Embryonic facial prominence (tissue), 1 donor: ENCODE measurements around the gene CNTN5.
A peak's percentile ranks its signal among the peaks of the same experiment; 100 is the strongest.
"Not testable (repeated sequence)": the region's sequence is repeated elsewhere in the genome, so short reads cannot be mapped to it uniquely, and the experiment has no call there.

Source experiments
- DNase-seq: peaks from one replicate; pipeline ENCODE4 v3.0.0-alpha.2; 2016; ENCODE audit errors: extremely low spot score

The CNTN5 gene

DNA sequence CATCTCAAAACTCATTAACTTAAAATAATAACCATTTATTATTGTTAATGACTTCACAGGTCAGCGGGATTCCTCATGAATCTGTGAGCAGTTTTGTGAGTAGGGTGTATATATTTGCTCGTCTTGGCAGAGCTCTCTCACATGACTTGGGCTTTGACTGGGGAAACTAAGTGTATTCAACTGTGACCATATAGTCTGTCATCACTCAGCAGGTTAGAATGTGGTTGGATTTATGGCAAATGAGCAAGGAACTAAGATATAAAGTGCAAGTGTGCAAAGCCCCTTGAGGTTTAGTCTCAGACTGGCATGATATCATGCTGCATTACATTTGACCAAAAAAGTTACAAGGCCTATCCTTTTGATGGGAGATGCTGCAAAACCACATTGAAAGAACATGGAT lies 254.8 kb downstream of the CNTN5 start:
- no peak for DNase-seq

DNA sequence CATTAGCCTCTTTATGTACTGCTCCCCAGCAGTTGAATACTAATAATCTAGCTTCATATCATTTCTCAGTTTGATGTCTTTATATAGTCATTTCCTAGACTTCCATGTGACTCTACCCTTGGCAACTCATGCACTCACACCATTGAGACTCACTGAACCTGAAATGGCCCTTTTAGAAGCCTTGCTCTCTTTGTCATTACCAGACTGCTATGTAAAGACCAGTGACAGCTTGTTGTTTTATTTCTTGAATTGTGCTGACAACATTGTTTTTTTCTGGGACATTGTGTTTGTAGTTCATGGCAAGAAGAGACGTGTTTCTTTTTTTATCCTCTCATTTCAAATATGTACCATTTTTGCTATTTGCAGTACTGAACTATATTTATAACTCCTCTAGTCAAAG lies 256.5 kb downstream of the CNTN5 start:
- no peak for DNase-seq

DNA sequence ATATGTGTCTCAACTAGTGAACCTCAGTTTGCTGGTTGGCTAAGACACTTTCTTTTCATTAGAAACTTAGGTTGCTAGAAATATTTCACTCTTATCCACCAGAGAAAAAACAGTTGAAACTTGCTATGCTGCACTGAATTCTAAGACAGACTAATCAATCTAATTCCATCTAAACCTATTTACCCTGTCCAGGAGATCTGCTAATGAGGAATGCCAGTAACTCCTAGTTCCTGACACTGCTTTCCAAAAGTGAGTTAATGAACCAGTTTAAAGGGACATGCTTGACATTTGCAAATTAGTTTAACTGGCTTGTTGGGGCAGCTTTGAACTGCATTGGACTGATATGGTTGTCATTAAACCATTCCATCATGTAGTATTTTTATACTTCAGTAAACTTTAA lies 258.5 kb downstream of the CNTN5 start:
- no peak for DNase-seq

DNA sequence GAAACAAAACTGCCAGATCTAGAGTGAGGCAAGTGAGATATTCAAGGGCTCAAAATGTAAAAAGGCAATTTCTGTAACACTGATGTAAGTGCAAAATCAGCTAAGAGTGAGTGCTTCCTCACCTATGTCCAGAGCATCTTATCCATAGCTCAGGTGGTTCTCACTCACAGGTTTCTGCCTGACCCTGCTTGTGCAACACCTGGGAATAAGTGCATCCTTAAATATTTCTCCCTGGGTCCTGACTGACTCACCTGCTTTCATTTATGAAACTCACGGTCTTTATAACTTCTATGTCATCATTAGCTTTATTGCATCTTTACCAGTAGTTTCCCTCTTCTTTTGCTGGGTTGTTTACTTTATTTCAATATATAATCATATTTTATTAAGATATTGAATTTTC lies 260.6 kb downstream of the CNTN5 start:
- no peak for DNase-seq

DNA sequence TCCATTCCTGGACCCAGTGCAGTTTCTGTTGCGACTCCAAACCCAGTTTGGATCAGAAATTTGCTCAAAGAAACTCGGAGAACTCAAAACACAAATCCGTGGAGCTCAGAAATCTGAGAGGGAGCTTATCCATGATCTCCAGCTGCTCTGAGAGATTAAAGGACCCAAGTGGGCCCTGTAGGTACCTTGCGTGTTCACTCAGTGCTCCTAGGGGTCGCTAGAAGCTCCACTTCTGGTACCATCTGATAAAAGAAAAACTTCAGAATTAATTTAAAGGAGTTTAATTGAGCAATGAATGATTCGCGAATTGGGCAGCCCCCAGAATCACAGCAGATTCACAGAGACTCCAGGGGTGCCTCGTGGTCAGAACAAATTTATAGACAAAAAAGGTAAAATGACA lies 277.2 kb downstream of the CNTN5 start:
- DNase-seq = not testable (repeated sequence)

DNA sequence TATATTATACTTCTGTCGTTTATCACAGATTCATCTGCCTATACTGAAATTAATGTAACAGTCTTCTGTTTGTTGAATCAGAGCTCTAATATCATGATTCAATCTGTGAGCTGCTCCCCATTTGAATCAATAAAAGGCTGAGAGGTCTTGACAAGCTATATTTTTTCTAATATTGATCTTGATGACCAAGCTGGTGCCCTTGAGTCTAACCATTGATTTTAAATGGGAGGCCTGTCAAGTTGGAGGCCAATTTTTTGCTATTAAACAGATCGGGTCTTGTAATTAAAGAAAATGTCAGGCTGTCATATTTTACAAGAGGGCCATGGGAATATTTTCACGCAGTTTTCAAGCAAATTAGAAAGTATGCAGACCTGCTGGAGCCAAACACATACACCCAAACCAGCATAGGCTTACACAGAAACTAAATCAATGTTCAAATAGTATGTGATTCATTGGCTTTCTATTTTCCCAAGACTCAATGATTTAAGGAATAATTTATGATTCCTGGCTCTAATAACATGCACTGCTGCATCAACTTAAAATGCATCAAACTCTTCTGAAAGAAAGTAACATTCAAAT lies 286.9 kb downstream of the CNTN5 start:
- no peak for DNase-seq

DNA sequence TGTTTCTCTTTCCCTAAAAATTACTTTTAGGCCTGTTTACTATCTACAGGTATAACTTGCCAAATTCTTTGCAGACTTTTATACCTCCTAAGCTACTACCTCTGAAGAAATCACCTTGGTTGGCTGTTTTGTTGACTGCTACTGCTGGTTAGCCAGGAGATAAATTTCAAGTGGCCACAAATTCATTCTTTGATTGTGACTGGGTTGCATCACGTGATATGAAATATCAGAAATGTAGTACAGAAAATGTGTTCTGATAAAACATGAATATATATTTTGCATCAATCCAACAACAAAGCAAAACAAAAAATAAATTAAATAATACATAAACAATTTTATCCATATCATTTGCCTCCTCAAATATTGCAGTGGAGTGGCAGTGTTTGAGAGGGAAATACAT lies 291.1 kb downstream of the CNTN5 start:
- DNase-seq = no peak

DNA sequence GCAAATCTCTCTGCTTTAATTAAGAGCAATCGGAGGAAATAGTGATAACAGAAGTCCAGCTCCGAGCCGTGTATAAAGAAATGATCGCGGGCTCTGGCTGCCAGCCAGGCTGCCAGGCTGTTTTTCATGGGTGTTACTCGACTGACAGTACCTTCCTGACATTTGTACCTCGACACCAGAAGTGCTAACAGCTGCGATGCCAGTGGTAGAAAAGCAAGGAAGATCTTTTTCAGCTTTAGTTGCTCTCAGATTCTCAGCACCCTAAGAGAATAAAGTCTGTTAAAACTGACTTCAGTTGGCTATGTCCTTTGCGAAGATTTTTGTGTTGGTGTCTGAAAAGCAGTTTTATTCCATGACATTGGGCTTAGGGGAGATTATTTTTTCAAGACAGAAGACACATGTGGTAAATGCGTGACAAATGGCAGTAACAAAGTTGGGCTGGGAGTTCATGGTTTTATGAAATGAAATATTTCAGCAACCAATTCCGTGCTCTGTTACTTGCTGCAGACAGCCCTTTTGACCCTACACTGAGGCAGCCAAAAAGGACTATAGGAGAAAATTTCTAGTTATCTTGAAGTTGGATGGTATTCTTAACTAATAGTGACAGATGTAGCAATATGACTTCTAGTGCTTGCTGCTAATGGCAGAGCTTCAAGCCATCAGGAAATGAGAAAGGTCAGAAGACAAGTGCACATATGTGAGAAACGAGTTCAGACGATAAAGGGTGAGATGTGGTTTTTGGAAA lies 296.2 kb downstream of the CNTN5 start:
- DNase-seq = no peak

DNA sequence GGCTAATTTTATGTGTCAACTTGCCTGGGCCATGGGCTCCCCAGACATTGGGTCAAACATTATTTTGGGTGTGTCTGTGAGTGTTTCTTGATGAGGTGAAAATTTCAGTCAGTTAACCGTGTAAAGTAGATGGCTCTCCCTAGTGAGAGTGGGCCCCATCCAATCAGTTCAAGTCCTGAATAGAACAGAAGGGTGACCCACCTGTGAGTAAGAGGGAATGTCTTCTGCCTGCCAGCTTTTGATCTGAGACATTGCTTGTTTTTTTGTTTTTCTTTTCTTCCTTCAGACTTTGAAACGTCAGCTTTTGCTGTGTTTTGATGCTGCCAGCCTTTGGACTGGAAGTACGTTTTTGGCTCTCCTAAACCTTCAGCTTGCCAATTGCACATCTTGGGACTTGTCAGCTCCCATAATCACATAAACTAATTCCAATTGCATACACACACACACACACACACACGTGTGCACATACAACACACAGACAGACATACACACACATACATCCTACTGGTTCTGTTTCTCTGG lies 300.1 kb downstream of the CNTN5 start:
- DNase-seq = no peak

DNA sequence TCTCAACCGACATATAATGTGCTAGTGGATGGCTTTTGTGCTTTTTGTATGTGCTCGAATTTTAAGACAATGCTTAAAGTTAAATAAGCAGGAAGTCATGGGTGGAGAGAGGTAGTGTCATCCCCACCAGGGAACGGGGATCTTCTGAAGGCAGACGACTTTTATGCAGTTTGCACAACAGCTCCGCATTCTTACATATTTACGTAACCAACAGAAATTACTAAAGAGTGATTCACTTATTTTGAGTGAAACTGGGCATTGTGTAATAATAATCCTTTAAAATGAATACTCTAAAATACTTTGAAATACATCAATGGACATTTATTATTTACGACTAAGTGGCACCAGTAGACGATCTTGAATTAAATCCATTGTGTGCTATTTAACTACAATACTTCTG lies 305.1 kb downstream of the CNTN5 start:
- no peak for DNase-seq

DNA sequence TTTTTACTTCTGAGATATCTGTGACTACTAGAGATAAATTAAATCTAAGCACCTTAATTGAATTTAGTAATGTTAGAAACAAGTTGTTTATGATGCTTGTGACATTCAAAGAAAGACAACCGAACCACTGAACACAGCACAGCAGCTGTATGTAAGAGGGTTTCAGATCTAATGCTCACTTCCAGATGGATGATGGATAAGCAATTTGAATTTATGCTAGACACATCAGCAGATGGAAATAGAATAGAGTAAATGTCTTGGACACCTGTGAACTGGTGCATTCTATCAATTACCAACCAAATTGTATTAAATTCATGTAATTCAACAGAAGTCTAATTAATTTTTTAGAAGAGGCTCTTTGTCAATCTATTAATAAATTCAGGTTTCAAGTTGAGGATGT lies 306.3 kb downstream of the CNTN5 start:
- no peak for DNase-seq

DNA sequence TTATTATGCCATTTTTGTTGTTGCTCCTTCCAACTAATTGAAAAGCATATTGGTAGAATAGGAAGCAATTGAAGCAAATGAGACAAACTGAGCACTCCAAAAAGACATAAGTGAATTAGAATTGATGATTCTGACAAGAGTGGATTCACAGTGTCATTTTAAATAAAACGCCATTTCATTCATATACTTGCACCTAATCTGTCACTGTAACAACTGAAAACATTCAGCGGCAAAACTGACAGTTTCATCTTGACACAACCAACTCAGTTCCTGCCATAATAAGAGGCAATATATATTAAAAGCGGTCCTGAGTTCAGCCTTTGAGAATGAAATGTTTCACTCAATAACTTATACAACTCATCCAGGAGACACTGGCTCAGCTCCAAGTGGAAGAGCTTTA lies 306.8 kb downstream of the CNTN5 start:
- DNase-seq = no peak

DNA sequence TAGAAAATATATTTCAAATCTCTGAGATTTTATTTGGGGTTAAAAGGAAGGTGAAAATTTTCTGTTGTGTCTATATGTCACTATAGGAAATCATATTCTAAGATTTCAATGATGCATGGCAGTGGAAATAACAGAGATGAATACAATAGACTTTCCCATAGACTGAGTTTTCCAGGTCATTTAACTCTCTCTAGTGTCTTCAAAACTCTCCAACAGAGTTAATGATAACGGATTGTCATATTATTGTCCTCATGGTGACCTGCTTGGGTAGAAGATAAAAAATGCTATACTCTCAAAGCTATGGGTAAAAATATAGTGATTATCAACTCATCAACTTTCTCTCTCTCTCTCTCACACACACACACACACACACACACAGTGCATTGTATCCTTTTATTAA lies 312.9 kb downstream of the CNTN5 start:
- DNase-seq = no peak

DNA sequence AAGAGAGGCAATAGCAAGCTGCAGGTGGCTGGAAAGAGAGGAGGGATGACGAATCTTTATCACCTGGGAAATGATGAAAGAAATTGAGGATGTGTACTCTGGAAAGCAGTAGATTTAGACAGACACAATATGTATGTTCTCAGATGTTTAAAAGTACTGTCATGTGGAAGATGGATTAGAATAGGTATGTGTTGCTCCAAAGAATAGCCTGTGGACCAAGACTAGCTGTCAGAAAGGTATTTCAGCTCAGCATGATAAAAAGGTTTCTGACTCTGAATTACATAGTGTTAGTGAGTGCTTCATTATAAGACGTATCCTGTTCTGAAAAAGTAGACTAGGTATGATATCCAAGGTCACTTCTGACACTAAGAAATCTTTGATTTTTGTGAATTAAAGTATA lies 322.4 kb downstream of the CNTN5 start:
- DNase-seq = no peak

DNA sequence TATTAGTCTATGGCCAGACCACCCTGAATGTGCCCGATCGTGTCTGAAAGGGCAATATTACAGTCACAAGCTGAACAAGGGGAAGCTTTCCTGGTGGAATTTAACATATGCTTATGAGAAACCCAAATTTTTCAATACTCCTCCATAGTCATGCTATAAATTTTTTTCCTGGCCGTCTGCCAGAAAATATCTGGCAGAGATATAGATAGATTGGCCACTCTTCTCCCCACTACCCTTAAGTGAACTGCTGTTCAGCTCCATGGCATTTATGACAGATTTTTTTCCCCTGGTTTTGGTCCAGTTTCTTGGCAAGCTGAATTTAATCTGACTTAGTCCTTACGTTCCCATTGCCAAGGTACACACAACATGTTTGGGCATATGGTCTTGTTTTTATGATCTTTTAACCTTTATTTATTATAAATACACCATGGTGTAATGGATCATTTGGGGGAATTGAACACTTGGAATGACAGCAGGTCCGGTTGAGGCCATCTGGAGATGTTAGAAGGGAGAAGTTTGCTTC lies 328.5 kb downstream of the CNTN5 start:
- no peak for DNase-seq

DNA sequence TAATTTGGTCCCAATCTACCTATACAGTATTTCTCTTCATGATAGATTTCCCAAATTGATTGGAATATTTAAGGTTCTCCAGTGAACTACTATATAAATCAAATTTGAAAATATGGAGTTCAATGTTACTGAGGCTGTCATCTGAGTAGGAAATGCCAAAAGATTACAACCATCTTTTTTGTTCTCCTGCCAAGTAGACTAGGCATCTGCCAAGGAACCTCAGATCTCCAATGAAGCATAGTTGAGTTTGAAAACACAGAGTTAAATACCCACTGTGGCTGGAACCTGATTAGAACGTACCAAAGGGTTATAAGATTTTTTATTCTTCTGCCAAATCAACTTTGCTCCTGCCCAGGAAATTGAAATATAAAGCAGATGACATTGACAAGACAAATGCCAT lies 330.9 kb downstream of the CNTN5 start:
- no peak for DNase-seq

DNA sequence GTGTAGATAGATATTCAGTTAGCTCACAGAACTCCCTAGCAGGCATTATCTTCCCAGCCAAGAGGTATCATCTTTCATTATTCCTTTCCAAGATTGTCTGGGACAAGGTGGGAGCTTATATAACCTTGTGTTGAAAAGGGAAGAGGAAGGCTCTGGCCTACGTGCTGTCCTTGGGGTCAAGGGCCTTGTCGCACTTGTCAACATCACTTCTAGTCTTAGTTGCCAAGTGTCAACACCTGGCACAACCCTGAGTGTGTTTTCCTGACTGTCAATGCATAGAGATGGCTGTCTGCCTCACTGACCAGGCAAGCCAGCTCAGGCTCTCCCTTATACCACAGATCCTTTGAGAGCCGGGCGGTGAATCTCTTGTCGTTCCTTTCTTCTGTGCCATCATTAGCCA lies 331.9 kb downstream of the CNTN5 start:
- no peak for DNase-seq

DNA sequence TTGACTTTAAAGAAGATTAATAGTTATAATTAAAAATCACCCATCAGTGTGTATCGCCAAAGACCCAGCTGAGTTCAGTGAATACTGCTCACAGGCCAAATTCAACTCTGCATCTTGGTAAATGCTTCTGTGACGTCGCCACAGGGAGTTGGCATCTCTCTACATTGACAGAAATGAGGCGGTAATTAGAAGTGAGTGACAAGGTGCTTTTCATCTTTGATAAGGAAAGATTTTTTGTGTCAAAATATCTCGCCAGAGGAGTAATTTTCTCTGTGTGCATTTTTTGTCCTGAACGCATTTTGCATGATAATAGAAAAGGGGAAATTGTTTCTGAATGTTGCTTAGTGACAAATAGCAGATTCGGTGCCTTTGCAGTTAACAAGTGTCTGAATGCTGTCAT lies 345.8 kb downstream of the CNTN5 start:
- no peak for DNase-seq

DNA sequence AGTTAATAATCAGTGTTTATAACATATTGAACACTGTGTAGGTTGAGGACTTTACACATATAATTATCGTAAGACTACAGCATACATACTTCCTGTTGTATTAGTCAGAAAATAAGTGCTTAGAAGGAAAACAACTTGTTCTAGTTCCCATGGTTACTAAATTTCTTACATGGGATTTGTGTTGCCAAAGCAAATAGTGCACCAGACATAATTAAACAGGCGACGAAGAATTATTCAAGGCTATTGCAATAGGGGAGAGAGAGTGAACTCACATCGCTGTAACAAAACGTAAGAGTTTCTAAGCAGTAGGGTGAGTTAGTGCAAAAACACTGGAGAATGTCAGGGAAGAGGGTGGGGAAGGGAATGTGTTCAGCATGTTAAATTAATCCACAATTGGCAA lies 347.8 kb downstream of the CNTN5 start:
- DNase-seq = peak; percentile 14

DNA sequence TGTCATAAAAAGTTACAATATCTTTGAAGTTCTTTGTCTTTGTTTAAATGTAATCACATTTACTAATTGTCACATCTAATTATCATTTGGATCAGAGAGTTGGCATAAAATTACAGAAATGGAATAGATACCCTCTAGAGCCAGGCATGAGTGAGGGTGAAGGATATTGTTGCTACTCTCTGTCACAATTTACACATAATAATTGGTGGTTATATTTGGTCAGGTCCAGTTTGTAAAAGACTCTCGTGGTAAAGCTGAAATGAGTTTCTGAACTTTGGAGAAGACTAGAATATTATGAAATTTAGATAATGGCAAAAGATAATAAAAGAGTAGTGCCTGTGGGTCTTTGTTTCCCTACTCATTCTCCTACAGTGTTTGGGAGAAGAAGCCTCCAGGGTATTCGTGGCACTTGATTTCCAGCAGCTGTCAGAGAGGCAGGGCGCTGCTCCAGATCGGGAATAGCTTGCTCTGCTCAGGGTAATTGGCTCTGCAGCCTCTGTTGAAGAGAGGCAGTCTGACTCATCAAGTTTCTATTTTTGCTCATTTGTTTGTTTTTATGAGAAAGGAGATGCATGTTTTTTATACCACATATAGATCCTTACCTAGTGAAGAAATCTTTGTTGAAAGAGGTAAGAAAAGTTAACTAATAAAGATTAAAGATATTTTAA lies 349.9 kb downstream of the CNTN5 start:
- DNase-seq = no peak

DNA sequence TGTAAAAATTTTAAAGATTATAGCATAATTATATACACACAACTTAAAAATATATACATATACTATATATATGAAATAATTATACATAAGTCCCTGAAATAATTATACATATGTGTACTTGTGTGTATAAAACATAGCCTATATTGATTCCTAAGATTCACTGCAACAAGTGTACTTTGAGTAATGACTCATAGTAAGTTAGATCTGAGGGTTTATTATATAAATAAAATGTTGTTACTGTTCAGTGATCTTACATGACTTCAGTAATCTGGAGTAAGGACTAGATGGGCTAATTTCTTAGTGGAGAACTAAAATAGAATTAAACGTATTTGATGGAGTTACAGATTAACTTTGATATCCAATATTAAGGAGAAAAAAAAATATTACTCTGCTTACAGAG lies 350.5 kb downstream of the CNTN5 start:
- DNase-seq = no peak

DNA sequence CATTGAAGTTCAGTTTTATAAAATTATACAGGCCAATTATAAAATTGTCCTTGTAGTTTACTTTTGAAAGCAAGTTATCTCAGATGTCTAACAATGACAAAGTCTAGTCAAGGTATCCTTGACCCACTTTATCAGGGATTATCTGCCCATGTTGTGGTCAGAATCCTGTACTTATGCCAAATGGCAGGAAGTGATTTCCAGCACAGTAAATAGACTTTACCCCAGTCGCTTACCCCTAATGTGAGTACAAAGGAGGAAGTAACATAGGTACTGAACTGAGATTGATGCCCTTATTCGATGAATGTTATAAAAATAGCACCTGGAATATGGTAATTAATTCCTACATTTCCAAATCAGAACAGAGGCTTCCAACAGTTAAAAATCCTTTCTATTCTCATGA lies 355.7 kb downstream of the CNTN5 start:
- DNase-seq = no peak
